C4-2B (cell line): ENCODE data around the gene CDK17.

ENCODE experiments used
- CTCF ChIP-seq: fragments of 450-650 bp; conservative IDR thresholded peaks from 2 replicates; pipeline ENCODE4 v1.5.1; 2017; ENCODE audit warnings: mild to moderate bottlenecking
- ZFX ChIP-seq: fragments of 450-650 bp; IDR thresholded peaks from 2 replicates; pipeline ENCODE4 v1.6.1; 2017

GRCh38 chr12:96395236-96395635 is 5.0 kb downstream of the CDK17 start:
- TF ChIP-seq CTCF = no peak
- no peak for TF ChIP-seq ZFX
